ENCODE results near the gene SDSL.

GRCh38 chr12:113396828-113397496 is 25.2 kb upstream of the SDSL start:
- no peak for TF ChIP-seq POLR2A (IDR thresholded peaks at IDR 0.05; ENCODE audit: insufficient read depth in 1 of 2, low read depth in 2 of 2, low read length in 2 of 2)
- TF ChIP-seq TARDBP (CRISPR knock-in tag; IDR thresholded peaks at IDR 0.05) = no peak
- TF ChIP-seq PAX8 (CRISPR knock-in tag; IDR thresholded peaks at IDR 0.05; ENCODE audit: borderline replicate concordance) = no peak
- no peak for TF ChIP-seq CTCF (CRISPR knock-in tag; IDR thresholded peaks at IDR 0.05)
- TF ChIP-seq EP300 (IDR thresholded peaks at IDR 0.05; ENCODE audit: low read depth in 2 of 2, low read length in 2 of 2) = no peak
- TF ChIP-seq EP300 (CRISPR knock-in tag; IDR thresholded peaks at IDR 0.05; ENCODE audit: borderline replicate concordance) = no peak
